Transverse colon (tissue), 4 donors: Measurements from ENCODE around the gene PHF20. TPM values are rescaled to one million over a fixed set of nuclear protein-coding genes. Genes with fewer than 3 reads are reported as not detected.

ENCODE experiments used
- DNase-seq: peaks from one replicate; pipeline ENCODE4 v3.0.0-alpha.2; 2019
- H3K27ac ChIP-seq, 4 donors: fragments of 200-600 bp; sonication (generic); 2 replicates each; pipeline ENCODE4 v1.5.1; 2016 to 2018; ENCODE audit warnings: inconsistent platforms in 4 of 4
- H3K27me3 ChIP-seq: fragments of 200-600 bp; sonication (generic); 2 replicates; pipeline ENCODE4 v1.5.1; 2017; ENCODE audit warnings: inconsistent platforms
- H3K36me3 ChIP-seq, 4 donors: fragments of 200-600 bp; sonication (generic); 2 replicates each; pipeline ENCODE4 v1.5.1; 2017 to 2019; ENCODE audit warnings: inconsistent platforms in 4 of 4
- H3K4me1 ChIP-seq, 4 donors: fragments of 200-600 bp; sonication (generic); 2 replicates each; pipeline ENCODE4 v1.5.1; 2017 to 2020; ENCODE audit warnings: inconsistent platforms in 4 of 4
- H3K4me3 ChIP-seq, 4 donors: fragments of 200-600 bp; sonication (generic); 1 replicate in 1 of 4; 2 replicates in 3 of 4; pipeline versions ENCODE4 v1.5.1 to v1.6.1; 2017 to 2019; ENCODE audit warnings: inconsistent platforms in 4 of 4
- H3K9me3 ChIP-seq, 2 donors: fragments of 200-600 bp; sonication (generic); 2 replicates each; pipeline ENCODE4 v1.5.1; 2017 to 2019; ENCODE audit warnings: inconsistent platforms in 2 of 2
- EP300 ChIP-seq: sonication (generic); formaldehyde crosslinking; IDR thresholded peaks from one replicate; pipeline ENCODE4 v1.6.1; 2017; ENCODE audit warnings: antibody characterized with exemption, low read depth
- POLR2A ChIP-seq: fragments of 450-650 bp; IDR thresholded peaks from one replicate; pipeline ENCODE4 v1.6.1; 2016; ENCODE audit warnings: antibody characterized with exemption, mild to moderate bottlenecking, moderate library complexity
- POLR2AphosphoS5 ChIP-seq, 3 donors: sonication (generic); formaldehyde crosslinking; IDR thresholded peaks; one replicate each; pipeline ENCODE4 v1.6.1; 2016; ENCODE audit warnings: antibody characterized with exemption in 3 of 3
- WGBS, 2 donors: methylation state at CpG; one replicate each; pipeline ENCODE4 v1.1.5; 2018; ENCODE audit warnings: low coverage in 1 of 2; 5-methylcytosine and 5-hydroxymethylcytosine counted together
- in situ Hi-C, 4 donors: fragments of 200-750 bp; cut with MboI; loops; one replicate each; pipeline versions ENCODE4 v1.15.0 to v1.15.1; 2017; ENCODE audit warnings: low sequenced_read_pairs in 3 of 4, low pct_ligation_motif_present in 1 of 4, low pct_unique_long_range_greater_than_20kb in 1 of 4
- intact Hi-C: fragments of 100-400 bp; cut with DNase I; formaldehyde crosslinking; loops from one replicate; pipeline ENCODE4 v1.15.1; 2023; ENCODE audit warnings: low total_unique reads
- total RNA-seq, 4 donors: library from RNA; depleted of rRNA; stranded (reverse); fragments of >200 nt; gene quantifications; one replicate each; pipeline ENCODE4 v1.1.0, GENCODE V29; 2016
- TF ChIP-seq, protein P1 (sequence below), 5 experiments: fragments of 200-600 bp in 3 of 5; fragments of 450-650 bp in 2 of 5; sonication (generic) in 3 of 5; IDR thresholded peaks; 1 replicate in 2 of 5; 2 replicates in 3 of 5; pipeline ENCODE4 v1.5.1; 2016 to 2017; ENCODE audit warnings: antibody characterized with exemption in 5 of 5, inconsistent platforms in 3 of 5, mild to moderate bottlenecking in 2 of 5, moderate library complexity in 1 of 5

The PHF20 gene
- total RNA-seq, 4 donors from 2014 or later, result 20.6 to 88.6 (median 43.1) TPM

- no peak overlapping the region for H3K4me3 ChIP-seq
- H3K9me3 ChIP-seq, result no peaks in the 10 kb centered on the region
- peak overlapping the region in 3 of 4 donors; percentile 12 to 84 (median 29) for H3K27ac ChIP-seq
- H3K27me3 ChIP-seq, result no peaks in the 10 kb centered on the region
- TF ChIP-seq, protein P1, sequence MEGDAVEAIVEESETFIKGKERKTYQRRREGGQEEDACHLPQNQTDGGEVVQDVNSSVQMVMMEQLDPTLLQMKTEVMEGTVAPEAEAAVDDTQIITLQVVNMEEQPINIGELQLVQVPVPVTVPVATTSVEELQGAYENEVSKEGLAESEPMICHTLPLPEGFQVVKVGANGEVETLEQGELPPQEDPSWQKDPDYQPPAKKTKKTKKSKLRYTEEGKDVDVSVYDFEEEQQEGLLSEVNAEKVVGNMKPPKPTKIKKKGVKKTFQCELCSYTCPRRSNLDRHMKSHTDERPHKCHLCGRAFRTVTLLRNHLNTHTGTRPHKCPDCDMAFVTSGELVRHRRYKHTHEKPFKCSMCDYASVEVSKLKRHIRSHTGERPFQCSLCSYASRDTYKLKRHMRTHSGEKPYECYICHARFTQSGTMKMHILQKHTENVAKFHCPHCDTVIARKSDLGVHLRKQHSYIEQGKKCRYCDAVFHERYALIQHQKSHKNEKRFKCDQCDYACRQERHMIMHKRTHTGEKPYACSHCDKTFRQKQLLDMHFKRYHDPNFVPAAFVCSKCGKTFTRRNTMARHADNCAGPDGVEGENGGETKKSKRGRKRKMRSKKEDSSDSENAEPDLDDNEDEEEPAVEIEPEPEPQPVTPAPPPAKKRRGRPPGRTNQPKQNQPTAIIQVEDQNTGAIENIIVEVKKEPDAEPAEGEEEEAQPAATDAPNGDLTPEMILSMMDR (IDR thresholded peaks at IDR 0.05), result no peak
- peak in 2 of 3 donors; percentile 44 to 75 for TF ChIP-seq POLR2AphosphoS5 (IDR thresholded peaks at IDR 0.05)
- DNase-seq, result no peak
- in situ Hi-C loops, result loop anchor here in 3 of 4 donors (25.0 kb wide), 2 partner anchors 174 to 399 kb away; no protein-coding TSS in a partner anchor
- H3K4me1 ChIP-seq, result peaks cover 0 to 6% (median 2%) of the 10 kb centered on the region in 4 donors
- H3K36me3 ChIP-seq, result no peaks in the 10 kb centered on the region
- intact Hi-C loops, result no loop called here
- WGBS, 2 donors, result 89% methylated on average over 3 of the region's 3 CpGs; no CpG with 5 or more reads in 1 of the 2 donors
These were observed 114.7 kb downstream of the PHF20 start for GRCh38 chr20:35886537-35886936.

GRCh38 chr20:35887393-35888064 is 115.7 kb downstream of the PHF20 start:
- Histone ChIP-seq H3K27me3 (no peaks in the 10 kb centered on the region), H3K9me3 (no peaks in the 10 kb centered on the region), H3K27ac (peak overlapping the region in 2 of 4 donors; percentile 3 to 24), H3K4me3 (no peak overlapping the region), H3K36me3 (no peaks in the 10 kb centered on the region), H3K4me1 (peaks cover 0 to 6% (median 2%) of the 10 kb centered on the region in 4 donors)
- intact Hi-C loops (no loop called here), in situ Hi-C loops (loop anchor here in 3 of 4 donors (25.0 kb wide), 2 partner anchors 175 to 400 kb away; no protein-coding TSS in a partner anchor)
- TF ChIP-seq EP300 (no peak), POLR2AphosphoS5 (IDR thresholded peaks at IDR 0.05) (no peak), POLR2A (no peak)
- TF ChIP-seq, protein P1 (IDR thresholded peaks at IDR 0.05), result no peak
- WGBS, 2 donors, result 93 to 96% methylated on average over 2 to 8 of the region's 8 CpGs
- DNase-seq, result no peak

DNA sequence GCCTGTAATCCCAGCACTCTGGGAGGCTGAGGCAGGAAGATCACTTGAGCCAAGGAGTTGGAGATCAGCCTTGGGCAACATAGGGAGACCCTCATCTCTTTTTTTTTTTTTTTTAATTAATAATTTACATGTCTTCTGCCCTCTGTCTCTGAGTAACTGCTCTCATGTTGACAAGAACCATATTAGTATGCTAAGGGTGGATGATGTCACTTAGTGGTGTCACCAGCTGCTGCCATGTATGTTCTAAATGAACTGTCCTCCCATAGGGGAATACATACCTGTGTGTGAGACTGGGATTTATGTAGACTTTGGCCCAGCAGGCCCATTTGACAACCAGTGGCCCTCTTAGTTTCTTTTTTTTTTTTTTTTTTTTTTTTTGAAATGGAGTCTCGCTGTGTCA is 116.8 kb downstream of the PHF20 start:
- no peaks in the 10 kb centered on the region for H3K27me3 ChIP-seq
- intact Hi-C loops, result no loop called here
- no peak for TF ChIP-seq POLR2AphosphoS5 (IDR thresholded peaks at IDR 0.05)
- TF ChIP-seq POLR2A, result no peak
- TF ChIP-seq, protein P1 (IDR thresholded peaks at IDR 0.05), result no peak
- TF ChIP-seq EP300, result no peak
- 94% methylated on average over 1 of the region's 1 CpG; no CpG with 5 or more reads in 1 of the 2 donors for WGBS, 2 donors
- no peak overlapping the region for H3K4me3 ChIP-seq
- H3K4me1 ChIP-seq, result peaks cover 0 to 6% (median 2%) of the 10 kb centered on the region in 4 donors
- no peaks in the 10 kb centered on the region for H3K36me3 ChIP-seq
- H3K9me3 ChIP-seq, result no peaks in the 10 kb centered on the region
- DNase-seq, result no peak
- in situ Hi-C loops, result loop anchor here in 3 of 4 donors (25.0 kb wide), 2 partner anchors 176 to 401 kb away; no protein-coding TSS in a partner anchor
- H3K27ac ChIP-seq, result no peak overlapping the region

DNA sequence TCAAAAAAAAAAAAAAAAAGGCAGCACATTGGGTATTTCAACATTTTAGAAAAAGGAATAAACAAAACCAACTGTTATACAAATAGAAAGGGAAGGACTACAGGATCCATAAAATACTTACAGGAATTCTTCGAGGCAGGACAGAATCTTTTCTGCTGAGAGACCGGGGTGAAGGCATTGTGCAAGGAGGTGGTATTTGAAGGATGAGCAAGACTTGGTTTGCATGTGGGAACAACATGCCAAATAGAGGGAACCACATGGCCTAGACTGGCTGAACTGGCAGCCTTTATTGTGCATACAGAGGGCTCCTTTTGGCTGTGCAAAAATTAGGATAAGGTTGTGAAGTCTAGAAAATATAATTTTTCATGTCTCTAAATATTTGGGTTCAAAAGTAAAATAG is 119.6 kb downstream of the PHF20 start:
- intact Hi-C loops, result no loop called here
- Histone ChIP-seq H3K4me1 (no peaks in the 10 kb centered on the region), H3K9me3 (no peaks in the 10 kb centered on the region), H3K27me3 (no peaks in the 10 kb centered on the region), H3K4me3 (no peak overlapping the region), H3K27ac (no peak overlapping the region), H3K36me3 (no peaks in the 10 kb centered on the region)
- in situ Hi-C loops, result loop anchor here in 3 of 4 donors (25.0 kb wide), 2 partner anchors 179 to 404 kb away; no protein-coding TSS in a partner anchor
- 49 to 74% methylated on average over 2 of the region's 2 CpGs for WGBS, 2 donors
- TF ChIP-seq POLR2A (no peak), POLR2AphosphoS5 (IDR thresholded peaks at IDR 0.05) (no peak), EP300 (no peak)
- TF ChIP-seq, protein P1 (IDR thresholded peaks at IDR 0.05), result no peak
- no peak for DNase-seq
